Ovary (tissue), 9 donors: ENCODE results near the gene TGFBR2. TPM values are rescaled to one million over a fixed set of nuclear protein-coding genes. Genes with fewer than 3 reads are reported as not detected.

Source experiments
- DNase-seq, 5 donors: peaks; one replicate each; pipeline ENCODE4 v3.0.0-alpha.2; 2019 to 2020
- H3K27ac ChIP-seq, 2 donors: fragments of 200-600 bp; one replicate each; pipeline versions ENCODE4 v1.5.1 to v1.8.0; 2019 to 2022
- H3K27me3 ChIP-seq: fragments of 200-600 bp; one replicate; pipeline ENCODE4 v1.8.0; 2022
- H3K36me3 ChIP-seq: fragments of 200-600 bp; sonication (generic); one replicate; pipeline ENCODE4 v1.5.1; 2019
- H3K4me1 ChIP-seq: one replicate; pipeline ENCODE4 v1.8.1; 2013; ENCODE audit warnings: mild to moderate bottlenecking, moderate library complexity; ENCODE audit not compliant: insufficient read depth
- H3K4me3 ChIP-seq: fragments of 200-600 bp; sonication (generic); one replicate; pipeline ENCODE4 v1.5.1; 2017
- H3K9me3 ChIP-seq, 2 donors: fragments of 200-600 bp in 1 of 2; sonication (generic) in 1 of 2; one replicate each; pipeline versions ENCODE4 v1.5.1 to v1.8.1; 2013 to 2019; ENCODE audit warnings: mild to moderate bottlenecking in 1 of 2, moderate library complexity in 1 of 2
- CTCF ChIP-seq, 3 donors: fragments of 450-650 bp in 2 of 3; fragments of 200-600 bp in 1 of 3; IDR thresholded peaks; one replicate each; pipeline versions ENCODE4 v1.5.1 to v1.8.0; 2016 to 2022; ENCODE audit warnings: antibody characterized with exemption in 3 of 3, mild to moderate bottlenecking in 1 of 3
- EP300 ChIP-seq: sonication (generic); formaldehyde crosslinking; IDR thresholded peaks from one replicate; pipeline ENCODE4 v1.6.1; 2017; ENCODE audit warnings: antibody characterized with exemption
- POLR2A ChIP-seq: fragments of 450-650 bp; IDR thresholded peaks from one replicate; pipeline ENCODE4 v1.6.1; 2017; ENCODE audit warnings: antibody characterized with exemption, mild to moderate bottlenecking, moderate library complexity
- WGBS, 3 donors: extraction: QIAGEN DNeasy Blood & Tissue Kit in 1 of 3; methylation state at CpG; one replicate each; pipeline versions ENCODE4 v1.1.5 to v1.1.7; 2013 to 2017; 5-methylcytosine and 5-hydroxymethylcytosine counted together
- intact Hi-C, 4 donors: fragments of 100-400 bp; cut with DNase I; formaldehyde crosslinking; loops; one replicate each; pipeline versions ENCODE4 v1.11.0 to v1.15.1; 2022 to 2023
- polyA plus RNA-seq, 2 donors: library from polyadenylated mRNA; stranded (reverse); fragments of 200-250 nt in 1 of 2; fragments of 350-450 nt in 1 of 2; fragmentation: Illumina TruSeq in 1 of 2; extraction: RNeasy Lipid Tissue Mini Kit (QIAGEN cat#74804) in 1 of 2; gene quantifications; one replicate each; pipeline ENCODE4 v1.2.3, GENCODE V29; 2013 to 2014
- total RNA-seq, 7 donors: library from RNA; depleted of rRNA in 2 of 7; stranded (reverse); fragments of >200 nt in 2 of 7; fragmentation: NEBNext Ultra II Directional in 3 of 7; extraction: Animal tissue kit (Norgen Biotek cat#: 25700) in 3 of 7; gene quantifications; one replicate each; pipeline versions ENCODE4 v1.1.0 to v1.2.4, GENCODE V29; 2016 to 2023
- donor health status: DM: no; HTN: no; CAD: no; lungs with moderate emphysema.
- donor health status: DM: no; HTN: no; CAD: no.
- donor health status: Bipolar disorder and iron deficiency.
- donor health status: DM: yes; HTN: yes; CAD: no.
- donor health status: DM: no; HTN: no; CAD: no.
- donor health status: DM: yes; HTN: yes; CAD: no.

TGFBR2 gene
- total and polyA plus RNA-seq, 9 donors, result 26.8 to 158 (median 53.8) TPM

- Histone ChIP-seq H3K27ac (no peak overlapping the region), H3K4me1 (peaks cover 5% of the 10 kb centered on the region), H3K9me3 (no peaks in the 10 kb centered on the region), H3K4me3 (no peak overlapping the region), H3K27me3 (no peaks in the 10 kb centered on the region), H3K36me3 (no peaks in the 10 kb centered on the region)
- TF ChIP-seq POLR2A (no peak), CTCF (IDR thresholded peaks at IDR 0.05) (no peak), EP300 (no peak)
- no peak for DNase-seq
- 83 to 86% (median 84%) methylated on average over 3 of the region's 3 CpGs for WGBS, 3 donors
- intact Hi-C loops, result no loop called here
These were observed 27.3 kb downstream of the TGFBR2 start for GRCh38 chr3:30633718-30634117.

- intact Hi-C loops, result no loop called here
- peaks cover 1% of the 10 kb centered on the region for H3K4me1 ChIP-seq
- no peaks in the 10 kb centered on the region for H3K9me3 ChIP-seq
- H3K4me3 ChIP-seq, result no peak overlapping the region
- no peak for DNase-seq
- H3K27ac ChIP-seq, result no peak overlapping the region
- TF ChIP-seq CTCF (IDR thresholded peaks at IDR 0.05) (no peak), EP300 (no peak), POLR2A (no peak)
- H3K36me3 ChIP-seq, result no peaks in the 10 kb centered on the region
- WGBS, 3 donors, result 58 to 72% (median 63%) methylated on average over 3 of the region's 3 CpGs
- no peaks in the 10 kb centered on the region for H3K27me3 ChIP-seq
These were observed 28.6 kb downstream of the TGFBR2 start for GRCh38 chr3:30634761-30635735.

- H3K4me1 ChIP-seq, result peaks cover 3% of the 10 kb centered on the region
- DNase-seq, result no peak
- H3K4me3 ChIP-seq, result no peak overlapping the region
- 95 to 96% (median 95%) methylated on average over 10 of the region's 10 CpGs for WGBS, 3 donors
- H3K9me3 ChIP-seq, result no peaks in the 10 kb centered on the region
- no peaks in the 10 kb centered on the region for H3K27me3 ChIP-seq
- no peaks in the 10 kb centered on the region for H3K36me3 ChIP-seq
- intact Hi-C loops, result no loop called here
- no peak for TF ChIP-seq POLR2A
- TF ChIP-seq CTCF (IDR thresholded peaks at IDR 0.05), result no peak
- TF ChIP-seq EP300, result no peak
- H3K27ac ChIP-seq, result no peak overlapping the region
These were observed 31.2 kb downstream of the TGFBR2 start for GRCh38 chr3:30637310-30638219.

GRCh38 chr3:30638685-30639412 is 32.4 kb downstream of the TGFBR2 start:
- H3K36me3 ChIP-seq, result no peaks in the 10 kb centered on the region
- no peak overlapping the region for H3K27ac ChIP-seq
- no peak for TF ChIP-seq POLR2A
- no peak for TF ChIP-seq EP300
- intact Hi-C loops, result no loop called here
- no peak overlapping the region for H3K4me3 ChIP-seq
- peaks cover 3% of the 10 kb centered on the region for H3K4me1 ChIP-seq
- H3K9me3 ChIP-seq, result no peaks in the 10 kb centered on the region
- DNase-seq, result no peak
- WGBS, 3 donors, result 71 to 85% (median 77%) methylated on average over 4 of the region's 4 CpGs
- no peaks in the 10 kb centered on the region for H3K27me3 ChIP-seq
